HG03108 (cell line): ENCODE data around the gene RALGPS1.

Experiments used
- ATAC-seq: cut with Tn5 transposase; IDR thresholded peaks from one replicate; pipeline ENCODE4 v1.9.1; 2021; ENCODE audit warnings: moderate library complexity; ENCODE audit not compliant: unreplicated experiment

Gene RALGPS1

GRCh38 chr9:127050152-127050551, 135.6 kb downstream of the RALGPS1 start:
- no peak for ATAC-seq

GRCh38 chr9:127050591-127051001, 136.0 kb downstream of the RALGPS1 start:
- ATAC-seq, result no peak

GRCh38 chr9:127051881-127052595, 137.5 kb downstream of the RALGPS1 start:
- no peak for ATAC-seq

GRCh38 chr9:127053057-127053821, 138.7 kb downstream of the RALGPS1 start:
- no peak for ATAC-seq

GRCh38 chr9:127053960-127054359, 139.4 kb downstream of the RALGPS1 start:
- no peak for ATAC-seq

- no peak for ATAC-seq
These were observed 141.3 kb downstream of the RALGPS1 start for GRCh38 chr9:127055745-127056402.

GRCh38 chr9:127056446-127056845, 141.9 kb downstream of the RALGPS1 start:
- no peak for ATAC-seq

GRCh38 chr9:127058011-127058644, 143.5 kb downstream of the RALGPS1 start:
- no peak for ATAC-seq

- ATAC-seq, result no peak
These were observed 144.1 kb downstream of the RALGPS1 start for GRCh38 chr9:127058645-127059021.

GRCh38 chr9:127059030-127059429, 144.4 kb downstream of the RALGPS1 start:
- no peak for ATAC-seq

- ATAC-seq, result no peak
These were observed 145.3 kb downstream of the RALGPS1 start for GRCh38 chr9:127059765-127060361.

- ATAC-seq, result no peak
These were observed 146.8 kb downstream of the RALGPS1 start for GRCh38 chr9:127061411-127061810.

- no peak for ATAC-seq
These were observed 149.8 kb downstream of the RALGPS1 start for GRCh38 chr9:127064335-127064734.

GRCh38 chr9:127065592-127065991, 151.0 kb downstream of the RALGPS1 start:
- ATAC-seq, result no peak

- no peak for ATAC-seq
These were observed 151.7 kb downstream of the RALGPS1 start for GRCh38 chr9:127066060-127066850.

GRCh38 chr9:127066851-127067136, 152.2 kb downstream of the RALGPS1 start:
- ATAC-seq, result no peak

- no peak for ATAC-seq
These were observed 153.1 kb downstream of the RALGPS1 start for GRCh38 chr9:127067603-127068220.

- ATAC-seq, result no peak
These were observed 160.3 kb downstream of the RALGPS1 start for GRCh38 chr9:127074561-127075548.
